ENCODE measurements around the gene DPH5.

GRCh38 chr1:100942304-100943046 lies 83.1 kb downstream of the DPH5 start:
- TF ChIP-seq POLR2A (IDR thresholded peaks at IDR 0.05; ENCODE audit: low read length) (no peak), GATA1 (IDR thresholded peaks at IDR 0.05; ENCODE audit: low read depth, low read length) (no peak)
